Fibroblast of upper back skin (primary cell): ENCODE measurements around the gene MBD3L4.
A peak's percentile ranks its signal among the peaks of the same experiment; 100 is the strongest.
"Not testable (repeated sequence)": the region's sequence is repeated elsewhere in the genome, so short reads cannot be mapped to it uniquely, and the experiment has no call there.

Experiments used
- DNase-seq: peaks from one replicate; pipeline ENCODE4 v3.0.0-alpha.2; 2013

Gene MBD3L4

GRCh38 chr19:7041563-7041962 is 1.6 kb upstream of the MBD3L4 start:
- not testable (repeated sequence) for DNase-seq

- DNase-seq, result not testable (repeated sequence)
These were observed 9.7 kb downstream of the MBD3L4 start, which contains the start of gene MBD3L5 for GRCh38 chr19:7030278-7030677. MBD3L5 (plus strand) TSS chr19:7030578; CDS start chr19:7030612, 34 bp downstream.

GRCh38 chr19:7028790-7029189 is 11.2 kb downstream of the MBD3L4 start:
- not testable (repeated sequence) for DNase-seq

GRCh38 chr19:7021331-7021730 is 18.6 kb downstream of the MBD3L4 start, which contains the start of gene MBD3L2B:
MBD3L2B (minus strand) TSS chr19:7021431; CDS start chr19:7021397, 34 bp downstream.
- not testable (repeated sequence) for DNase-seq

- no peak for DNase-seq
These were observed 21.2 kb downstream of the MBD3L4 start for GRCh38 chr19:7018828-7019227.

GRCh38 chr19:7013678-7014077 is 26.3 kb downstream of the MBD3L4 start:
- no peak for DNase-seq

- no peak for DNase-seq
These were observed 29.0 kb downstream of the MBD3L4 start for GRCh38 chr19:7010722-7011593.

GRCh38 chr19:7007859-7008258 is 32.1 kb downstream of the MBD3L4 start:
- DNase-seq, result no peak

GRCh38 chr19:7006135-7006704 is 33.8 kb downstream of the MBD3L4 start:
- no peak for DNase-seq

GRCh38 chr19:7004313-7004931 is 35.6 kb downstream of the MBD3L4 start:
- peak; percentile 1 for DNase-seq

- no peak for DNase-seq
These were observed 39.2 kb downstream of the MBD3L4 start for GRCh38 chr19:7000816-7001215.

- no peak for DNase-seq
These were observed 39.6 kb downstream of the MBD3L4 start for GRCh38 chr19:7000333-7000732.

GRCh38 chr19:6999933-7000332 is 40.0 kb downstream of the MBD3L4 start:
- no peak for DNase-seq

GRCh38 chr19:6997679-6998445 is 42.1 kb downstream of the MBD3L4 start:
- DNase-seq, result no peak

GRCh38 chr19:6996810-6997209 is 43.2 kb downstream of the MBD3L4 start:
- no peak for DNase-seq

- no peak for DNase-seq
These were observed 44.9 kb downstream of the MBD3L4 start for GRCh38 chr19:6995054-6995453.

- no peak for DNase-seq
These were observed 51.7 kb downstream of the MBD3L4 start for GRCh38 chr19:6988257-6988656.

GRCh38 chr19:6987850-6988249 is 52.1 kb downstream of the MBD3L4 start:
- DNase-seq, result no peak
